Naive thymus-derived CD4-positive, alpha-beta T cell (primary cell): ENCODE data around the gene SLC22A15. TPM values are rescaled to one million over a fixed set of nuclear protein-coding genes. Genes with fewer than 3 reads are reported as not detected.

ENCODE experiments used
- polyA plus RNA-seq, 2 donors: library from polyadenylated mRNA; unstranded; fragments of 300-500 nt; fragmentation: Illumina TruSeq; gene quantifications; one replicate each; pipeline ENCODE4 v1.2.3, GENCODE V29; 2021
- total RNA-seq, 6 experiments: library from RNA in 5 of 6; stranded (reverse) in 5 of 6; gene quantifications; 1 replicate in 5 of 6; 2 replicates in 1 of 6; pipeline ENCODE4 v1.2.3 and lab custom pipeline; 2021 to 2026

SLC22A15 gene
- total and polyA plus RNA-seq, 7 experiments from 2014 or later = 0.22 to 8.2 (median 0.90) TPM; not detected in 3

Other genes with a start within 250 kb of the SLC22A15 start
- not detected for gene CASQ2, start 207.8 kb upstream of the SLC22A15 start, total RNA-seq
- not detected for gene CASQ2, start 207.8 kb upstream of the SLC22A15 start, polyA plus RNA-seq
- not detected for gene NHLH2, start 135.4 kb upstream of the SLC22A15 start, total RNA-seq
- gene NHLH2, start 135.4 kb upstream of the SLC22A15 start, polyA plus RNA-seq = not detected
- gene MAB21L3, start 134.9 kb downstream of the SLC22A15 start, total RNA-seq = under 1 TPM in 1 of 5 experiments, not detected in 4; 0.12 TPM
- gene MAB21L3, start 134.9 kb downstream of the SLC22A15 start, polyA plus RNA-seq = not detected